A673 (cell line): ENCODE measurements around the gene RPS6KA2. TPM values are rescaled to one million over a fixed set of nuclear protein-coding genes. Genes with fewer than 3 reads are reported as not detected.

ENCODE experiments used
- BruUV-seq: library from RNA; stranded (reverse); fragments of 400-500 nt; replicated peaks from 2 replicates; lab custom pipeline; 2021; lab: Mats Ljungman, UMichigan
- CTCF ChIA-PET: fragments of 300-600 bp; sonication (Branson Sonifier 250); formaldehyde crosslinking; loops from one replicate; lab custom pipeline; 2022; ENCODE audit warnings: antibody characterized with exemption; lab: Charles Lee
- POLR2A ChIA-PET: fragments of 300-600 bp; sonication (Branson Sonifier 250); formaldehyde crosslinking; loops from one replicate; lab custom pipeline; 2022; ENCODE audit warnings: antibody characterized with exemption; ENCODE audit not compliant: low non-redundant PET; lab: Charles Lee
- DNase-seq: peaks from one replicate; pipeline ENCODE4 v3.0.0-alpha.2; 2015; ENCODE audit warnings: low spot score
- H3K27ac ChIP-seq: fragments of 200-600 bp; sonication (generic); 2 replicates; pipeline ENCODE4 v1.5.1; 2016; ENCODE audit warnings: mixed run types, low read depth, mild to moderate bottlenecking, mixed read lengths, antibody characterized with exemption, low read length; ENCODE audit not compliant: poor library complexity, severe bottlenecking
- H3K27me3 ChIP-seq: fragments of 200-600 bp; sonication (generic); replicated peaks from 2 replicates; pipeline ENCODE4 v1.6.1; 2017; ENCODE audit warnings: mixed run types, low read depth, mild to moderate bottlenecking, mixed read lengths, antibody characterized with exemption, low read length; ENCODE audit not compliant: insufficient read depth, poor library complexity
- H3K36me3 ChIP-seq: fragments of 200-600 bp; sonication (generic); 2 replicates; pipeline ENCODE4 v1.6.1; 2016; ENCODE audit warnings: mixed run types, mild to moderate bottlenecking, mixed read lengths, antibody characterized with exemption, low read length; ENCODE audit not compliant: insufficient read depth, poor library complexity, severe bottlenecking
- H3K4me1 ChIP-seq: fragments of 200-600 bp; sonication (generic); 2 replicates; pipeline ENCODE4 v1.6.1; 2017; ENCODE audit warnings: mixed run types, mild to moderate bottlenecking, mixed read lengths, antibody characterized with exemption, low read length; ENCODE audit not compliant: insufficient read depth, poor library complexity, severe bottlenecking
- H3K4me3 ChIP-seq: fragments of 200-600 bp; sonication (generic); 2 replicates; pipeline ENCODE4 v1.5.1; 2016; ENCODE audit warnings: low read depth, mixed run types, mild to moderate bottlenecking, mixed read lengths, low read length; ENCODE audit not compliant: poor library complexity, severe bottlenecking
- H3K9me3 ChIP-seq: fragments of 200-600 bp; sonication (generic); 2 replicates; pipeline ENCODE4 v1.6.1; 2016; ENCODE audit warnings: mixed run types, low read depth, mild to moderate bottlenecking, mixed read lengths, antibody characterized with exemption, low read length; ENCODE audit not compliant: poor library complexity, severe bottlenecking
- CTCF ChIP-seq: fragments of 300-800, 200-600 bp; sonication (generic); conservative IDR thresholded peaks from 2 replicates; pipeline ENCODE4 v1.5.1; 2017; ENCODE audit warnings: low read depth, mild to moderate bottlenecking, antibody characterized with exemption, low read length, moderate library complexity, mixed read lengths
- EZH2 ChIP-seq: fragments of 200-600 bp; sonication (generic); IDR thresholded peaks from 2 replicates; pipeline ENCODE4 v1.6.1; 2017; ENCODE audit warnings: borderline replicate concordance, low read depth, mild to moderate bottlenecking, mixed read lengths, antibody characterized with exemption, low read length; ENCODE audit not compliant: poor library complexity, severe bottlenecking
- intact Hi-C: fragments of 100-400 bp; cut with micrococcal nuclease; formaldehyde crosslinking; loops from one replicate; pipeline ENCODE4 v1.10.0; 2022; ENCODE audit not compliant: unreplicated experiment
- total RNA-seq: library from RNA; stranded (reverse); gene quantifications from 2 replicates; pipeline ENCODE4 v1.2.3, GENCODE V29; 2021

The RPS6KA2 gene
- total RNA-seq, 1 experiment from 2014 or later, result 30.1 TPM

- TF ChIP-seq CTCF (no peak), EZH2 (no peak)
- CTCF ChIA-PET, result no interaction called here
- Histone ChIP-seq H3K27me3 (no peaks in the 10 kb centered on the region), H3K36me3 (no peaks in the 10 kb centered on the region), H3K4me1 (peaks cover 33% of the 10 kb centered on the region), H3K27ac (no peak overlapping the region), H3K4me3 (no peak overlapping the region), H3K9me3 (no peaks in the 10 kb centered on the region)
- DNase-seq, result no peak
- intact Hi-C loops, result no loop called here
- POLR2A ChIA-PET, result no interaction called here
- no TSS peak for BruUV-seq
Observed at GRCh38 chr6:166591026-166591425, 36.0 kb downstream of the RPS6KA2 start.

- no TSS peak for BruUV-seq
- DNase-seq, result no peak
- no peaks in the 10 kb centered on the region for H3K27me3 ChIP-seq
- peaks cover 35% of the 10 kb centered on the region for H3K4me1 ChIP-seq
- intact Hi-C loops, result loop anchor here (5.0 kb wide), 2 partner anchors 37 to 147 kb away; partner anchors contain the start of gene RPS6KA2
- CTCF ChIA-PET, result no interaction called here
- H3K9me3 ChIP-seq, result no peaks in the 10 kb centered on the region
- no peak overlapping the region for H3K4me3 ChIP-seq
- peak overlapping the region; percentile 3 for H3K27ac ChIP-seq
- POLR2A ChIA-PET, result no interaction called here
- H3K36me3 ChIP-seq, result no peaks in the 10 kb centered on the region
- no peak for TF ChIP-seq CTCF
- no peak for TF ChIP-seq EZH2
Observed at GRCh38 chr6:166589786-166590574, 37.1 kb downstream of the RPS6KA2 start.

GRCh38 chr6:166589337-166589731, 37.7 kb downstream of the RPS6KA2 start:
- intact Hi-C loops, result loop anchor here (5.0 kb wide), 2 partner anchors 38 to 148 kb away; partner anchors contain the start of gene RPS6KA2
- TF ChIP-seq EZH2 (no peak), CTCF (no peak)
- DNase-seq, result no peak
- ChIA-PET POLR2A (no interaction called here), CTCF (no interaction called here)
- H3K27me3 ChIP-seq, result no peaks in the 10 kb centered on the region
- H3K4me1 ChIP-seq, result peaks cover 41% of the 10 kb centered on the region
- peak overlapping the region; percentile 3 for H3K27ac ChIP-seq
- no peaks in the 10 kb centered on the region for H3K9me3 ChIP-seq
- H3K36me3 ChIP-seq, result no peaks in the 10 kb centered on the region
- no peak overlapping the region for H3K4me3 ChIP-seq
- no TSS peak for BruUV-seq
